ENCODE measurements around the gene SCAANT1.

SCAANT1 gene

GRCh38 chr3:63864008-63864964 lies 47.9 kb downstream of the SCAANT1 start:
- DNase-seq (ENCODE audit: low read depth in 2 of 3, low spot score in 2 of 3): peak; percentile 11 to 29 (median 27)

- DNase-seq (ENCODE audit: low read depth in 2 of 3, low spot score in 2 of 3): peak; percentile 32 to 42 (median 39)
Measured at GRCh38 chr3:63863150-63864007, 48.8 kb downstream of the SCAANT1 start, which contains the start of the genes ATXN7 and THOC7. Gene ATXN7 (plus strand): TSS chr3:63863867. CDS start chr3:63912599, 48,732 bp downstream. Gene THOC7 (minus strand): TSS chr3:63863805. CDS start chr3:63863790, 15 bp downstream.

GRCh38 chr3:63862804-63863149 lies 49.4 kb downstream of the SCAANT1 start:
- no peak for DNase-seq (ENCODE audit: low read depth in 2 of 3, low spot score in 2 of 3)
